ENCODE results near the gene JPT1. TPM values are rescaled to one million over a fixed set of nuclear protein-coding genes. Genes with fewer than 3 reads are reported as not detected.

Gene JPT1
- total RNA-seq, 2 donors from 2014 or later, result 19.6 to 45.7 TPM

DNA sequence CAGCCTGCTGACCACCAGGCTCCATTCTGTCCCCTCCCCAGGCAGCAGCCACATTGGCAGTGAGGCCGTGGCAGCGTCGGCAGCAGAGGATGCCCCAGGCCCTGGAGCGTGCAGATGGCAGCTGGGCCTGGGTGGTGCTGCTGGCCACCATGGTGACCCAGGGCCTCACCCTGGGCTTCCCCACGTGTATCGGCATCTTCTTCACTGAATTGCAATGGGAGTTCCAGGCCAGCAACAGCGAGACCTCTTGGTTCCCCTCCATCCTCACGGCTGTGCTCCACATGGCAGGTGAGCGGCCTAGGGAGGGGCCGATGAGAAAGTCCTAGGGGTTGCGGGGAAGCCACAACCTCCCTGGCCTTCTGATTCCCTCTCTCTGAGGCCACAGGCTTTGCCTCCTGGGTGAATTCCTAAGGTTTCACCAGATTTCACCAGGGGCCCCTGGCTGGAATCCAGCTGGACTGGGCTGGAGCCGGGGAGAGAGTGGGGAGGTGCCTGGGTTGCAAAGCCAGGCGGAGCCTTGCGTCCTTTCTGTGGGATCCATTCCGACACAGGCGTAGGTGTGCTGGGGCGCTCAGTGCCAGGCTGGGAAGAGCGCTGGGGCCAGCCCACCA is 60.7 kb downstream of the JPT1 start:
- peaks cover 2 to 6% of the 10 kb centered on the region in 2 donors for H3K4me1 ChIP-seq (ENCODE audit: control insufficient read depth in 1 of 2, low read depth in 2 of 2)
- TF ChIP-seq, protein P1, sequence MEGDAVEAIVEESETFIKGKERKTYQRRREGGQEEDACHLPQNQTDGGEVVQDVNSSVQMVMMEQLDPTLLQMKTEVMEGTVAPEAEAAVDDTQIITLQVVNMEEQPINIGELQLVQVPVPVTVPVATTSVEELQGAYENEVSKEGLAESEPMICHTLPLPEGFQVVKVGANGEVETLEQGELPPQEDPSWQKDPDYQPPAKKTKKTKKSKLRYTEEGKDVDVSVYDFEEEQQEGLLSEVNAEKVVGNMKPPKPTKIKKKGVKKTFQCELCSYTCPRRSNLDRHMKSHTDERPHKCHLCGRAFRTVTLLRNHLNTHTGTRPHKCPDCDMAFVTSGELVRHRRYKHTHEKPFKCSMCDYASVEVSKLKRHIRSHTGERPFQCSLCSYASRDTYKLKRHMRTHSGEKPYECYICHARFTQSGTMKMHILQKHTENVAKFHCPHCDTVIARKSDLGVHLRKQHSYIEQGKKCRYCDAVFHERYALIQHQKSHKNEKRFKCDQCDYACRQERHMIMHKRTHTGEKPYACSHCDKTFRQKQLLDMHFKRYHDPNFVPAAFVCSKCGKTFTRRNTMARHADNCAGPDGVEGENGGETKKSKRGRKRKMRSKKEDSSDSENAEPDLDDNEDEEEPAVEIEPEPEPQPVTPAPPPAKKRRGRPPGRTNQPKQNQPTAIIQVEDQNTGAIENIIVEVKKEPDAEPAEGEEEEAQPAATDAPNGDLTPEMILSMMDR (IDR thresholded peaks at IDR 0.05), result no peak
- H3K27me3 ChIP-seq (replicated peaks; ENCODE audit: insufficient read depth), result no peaks in the 10 kb centered on the region
- no peak overlapping the region for H3K4me3 ChIP-seq
- H3K9me3 ChIP-seq, result no peaks in the 10 kb centered on the region
- no peaks in the 10 kb centered on the region for H3K36me3 ChIP-seq
- no peak for ATAC-seq (ENCODE audit: insufficient number of reproducible peaks, low FRiP score, low read depth)
- no peak for DNase-seq (ENCODE audit: low spot score)
- no peak overlapping the region for H3K27ac ChIP-seq

DNA sequence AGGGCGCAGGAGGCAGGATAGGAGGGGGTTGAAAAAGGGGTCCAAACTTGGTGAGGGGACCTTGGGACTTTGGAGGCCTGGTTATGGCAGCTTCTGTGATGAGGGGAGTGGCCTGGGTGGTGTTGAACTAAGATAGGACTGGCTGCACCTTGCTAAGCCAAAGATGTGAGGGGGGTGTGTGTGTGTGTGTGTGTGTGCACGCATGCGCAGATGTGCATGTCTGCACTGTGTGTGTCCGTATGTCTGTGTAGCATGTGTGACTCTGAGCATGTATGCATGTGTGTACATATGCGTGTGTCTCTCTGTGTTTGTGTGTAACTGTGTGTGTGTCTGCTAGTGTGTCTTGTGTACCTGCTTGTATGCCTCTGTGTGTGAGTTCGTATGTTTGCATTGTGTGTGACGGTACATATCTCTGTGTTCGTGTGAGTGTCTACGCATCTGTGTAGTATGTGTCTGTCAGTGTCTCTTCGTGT is 62.4 kb downstream of the JPT1 start:
- H3K36me3 ChIP-seq, result no peaks in the 10 kb centered on the region
- H3K27me3 ChIP-seq (replicated peaks; ENCODE audit: insufficient read depth), result no peaks in the 10 kb centered on the region
- no peak overlapping the region for H3K27ac ChIP-seq
- TF ChIP-seq, protein P1 (IDR thresholded peaks at IDR 0.05), result no peak
- ATAC-seq (ENCODE audit: insufficient number of reproducible peaks, low FRiP score, low read depth) (no peak), DNase-seq (ENCODE audit: low spot score) (no peak)
- no peaks in the 10 kb centered on the region for H3K9me3 ChIP-seq
- peaks cover 5 to 23% of the 10 kb centered on the region in 2 donors for H3K4me1 ChIP-seq (ENCODE audit: control insufficient read depth in 1 of 2, low read depth in 2 of 2)
- H3K4me3 ChIP-seq, result no peak overlapping the region

GRCh38 chr17:75090871-75091854 is 63.1 kb downstream of the JPT1 start:
- Histone ChIP-seq H3K27ac (no peak overlapping the region), H3K4me3 (no peak overlapping the region), H3K27me3 (replicated peaks; ENCODE audit: insufficient read depth) (no peaks in the 10 kb centered on the region), H3K36me3 (no peaks in the 10 kb centered on the region), H3K9me3 (no peaks in the 10 kb centered on the region), H3K4me1 (ENCODE audit: control insufficient read depth in 1 of 2, low read depth in 2 of 2) (peaks cover 5 to 23% of the 10 kb centered on the region in 2 donors)
- no peak for DNase-seq (ENCODE audit: low spot score)
- TF ChIP-seq, protein P1 (IDR thresholded peaks at IDR 0.05), result no peak
- no peak for ATAC-seq (ENCODE audit: insufficient number of reproducible peaks, low FRiP score, low read depth)

GRCh38 chr17:75088465-75089417 is 65.6 kb downstream of the JPT1 start:
- H3K4me3 ChIP-seq, result peak overlapping the region; percentile 75
- ATAC-seq (ENCODE audit: insufficient number of reproducible peaks, low FRiP score, low read depth), result no peak
- no peaks in the 10 kb centered on the region for H3K36me3 ChIP-seq
- H3K4me1 ChIP-seq (ENCODE audit: control insufficient read depth in 1 of 2, low read depth in 2 of 2), result peaks cover 5 to 23% of the 10 kb centered on the region in 2 donors
- H3K9me3 ChIP-seq, result no peaks in the 10 kb centered on the region
- H3K27ac ChIP-seq, result peak overlapping the region in 1 of 2 donors; percentile 55
- H3K27me3 ChIP-seq (replicated peaks; ENCODE audit: insufficient read depth), result no peaks in the 10 kb centered on the region
- TF ChIP-seq, protein P1 (IDR thresholded peaks at IDR 0.05), result no peak
- DNase-seq (ENCODE audit: low spot score), result no peak

Data from thoracic aorta (tissue), 2 donors.